Keratinocyte (primary cell): ENCODE data around the gene GPC5.
"Not testable (repeated sequence)": the region's sequence is repeated elsewhere in the genome, so short reads cannot be mapped to it uniquely, and the experiment has no call there.

Source experiments
- CTCF ChIP-seq, 3 experiments: IDR thresholded peaks in 1 of 3; conservative IDR thresholded peaks in 1 of 3; optimal IDR thresholded peaks in 1 of 3; 2 replicates in 2 of 3; 3 replicates in 1 of 3; pipeline versions ENCODE3 to v1.5.1; 2011; ENCODE audit warnings: low read length in 3 of 3, mild to moderate bottlenecking in 3 of 3, moderate library complexity in 2 of 3, control low read depth in 1 of 3, inconsistent platforms in 1 of 3; ENCODE audit not compliant: insufficient read depth in 2 of 3; ENCODE audit errors: extremely low read depth in 1 of 3
- EZH2 ChIP-seq: IDR thresholded peaks from one replicate; pipeline ENCODE4 v1.6.1; 2012; ENCODE audit warnings: inconsistent platforms, mild to moderate bottlenecking, low read length, moderate library complexity

GRCh38 chr13:91438674-91439073 is 40.3 kb downstream of the GPC5 start:
- not testable (repeated sequence) for TF ChIP-seq CTCF (optimal IDR thresholded peaks at IDR 0.05 in 1 of 3, IDR thresholded peaks at IDR 0.05 in 1 of 3, conservative IDR thresholded peaks at IDR 0.05 in 1 of 3; ENCODE audit: extremely low read depth in 1 of 3, insufficient read depth in 2 of 3, low read length in 3 of 3); EZH2
